ENCODE data around the gene PTPN6. TPM values are rescaled to one million over a fixed set of nuclear protein-coding genes. Genes with fewer than 3 reads are reported as not detected.

Gene PTPN6
- total and polyA plus RNA-seq, 10 of the 15 experiments (the other 5 are each of a cell fraction or from before 2014, with no cell fraction given) = 229 to 457 (median 370) TPM

- TF ChIP-seq USF2 (IDR thresholded peaks at IDR 0.05; ENCODE audit: borderline replicate concordance, low read depth, low read length) (peak; percentile 46; the same call in 1 of the 2 replicates), MTA2 (IDR thresholded peaks at IDR 0.05; ENCODE audit: low read depth) (no peak), PML (IDR thresholded peaks at IDR 0.05; ENCODE audit: low read length) (no peak), MTA3 (IDR thresholded peaks at IDR 0.05; ENCODE audit: borderline replicate concordance, low read length) (no peak), EP300 (IDR thresholded peaks at IDR 0.05; ENCODE audit: borderline replicate concordance in 1 of 2, control insufficient read depth in 1 of 2, low read depth in 2 of 2, low read length in 2 of 2) (0 out of 4 replicates have a peak, but pooled peaks of 1 of the 2 experiments have one; percentile 11), ATF7 (IDR thresholded peaks at IDR 0.05; ENCODE audit: low read depth) (no peak), EGR1 (IDR thresholded peaks at IDR 0.05; ENCODE audit: borderline replicate concordance in 1 of 2, low read depth in 2 of 2, low read length in 2 of 2) (no peak), ZBTB33 (IDR thresholded peaks at IDR 0.05) (no peak), ZNF274 (IDR thresholded peaks at IDR 0.05; ENCODE audit: insufficient read depth, insufficient read length) (no peak), E2F4 (IDR thresholded peaks at IDR 0.05; ENCODE audit: low read depth, low read length) (no peak), HSF1 (IDR thresholded peaks at IDR 0.05; ENCODE audit: low read depth, low read length) (no peak), RFX5 (IDR thresholded peaks at IDR 0.05; ENCODE audit: low read depth, low read length) (no peak), CHD2 (IDR thresholded peaks at IDR 0.05; ENCODE audit: borderline replicate concordance, low read depth, low read length) (no peak), TCF7 (IDR thresholded peaks at IDR 0.05; ENCODE audit: borderline replicate concordance) (no peak), RAD21 (IDR thresholded peaks at IDR 0.05; ENCODE audit: insufficient read depth, low read depth, low read length) (peak; percentile 88), SMARCA5 (IDR thresholded peaks at IDR 0.05) (peak; percentile 87; the same call in 1 of the 2 replicates)
- TF ChIP-seq, protein P1, sequence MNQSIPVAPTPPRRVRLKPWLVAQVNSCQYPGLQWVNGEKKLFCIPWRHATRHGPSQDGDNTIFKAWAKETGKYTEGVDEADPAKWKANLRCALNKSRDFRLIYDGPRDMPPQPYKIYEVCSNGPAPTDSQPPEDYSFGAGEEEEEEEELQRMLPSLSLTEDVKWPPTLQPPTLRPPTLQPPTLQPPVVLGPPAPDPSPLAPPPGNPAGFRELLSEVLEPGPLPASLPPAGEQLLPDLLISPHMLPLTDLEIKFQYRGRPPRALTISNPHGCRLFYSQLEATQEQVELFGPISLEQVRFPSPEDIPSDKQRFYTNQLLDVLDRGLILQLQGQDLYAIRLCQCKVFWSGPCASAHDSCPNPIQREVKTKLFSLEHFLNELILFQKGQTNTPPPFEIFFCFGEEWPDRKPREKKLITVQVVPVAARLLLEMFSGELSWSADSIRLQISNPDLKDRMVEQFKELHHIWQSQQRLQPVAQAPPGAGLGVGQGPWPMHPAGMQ (IDR thresholded peaks at IDR 0.05; ENCODE audit: borderline replicate concordance) = no peak
- TF ChIP-seq, protein P2, sequence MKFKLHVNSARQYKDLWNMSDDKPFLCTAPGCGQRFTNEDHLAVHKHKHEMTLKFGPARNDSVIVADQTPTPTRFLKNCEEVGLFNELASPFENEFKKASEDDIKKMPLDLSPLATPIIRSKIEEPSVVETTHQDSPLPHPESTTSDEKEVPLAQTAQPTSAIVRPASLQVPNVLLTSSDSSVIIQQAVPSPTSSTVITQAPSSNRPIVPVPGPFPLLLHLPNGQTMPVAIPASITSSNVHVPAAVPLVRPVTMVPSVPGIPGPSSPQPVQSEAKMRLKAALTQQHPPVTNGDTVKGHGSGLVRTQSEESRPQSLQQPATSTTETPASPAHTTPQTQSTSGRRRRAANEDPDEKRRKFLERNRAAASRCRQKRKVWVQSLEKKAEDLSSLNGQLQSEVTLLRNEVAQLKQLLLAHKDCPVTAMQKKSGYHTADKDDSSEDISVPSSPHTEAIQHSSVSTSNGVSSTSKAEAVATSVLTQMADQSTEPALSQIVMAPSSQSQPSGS (IDR thresholded peaks at IDR 0.05; ENCODE audit: low read length) = no peak
Measured at GRCh38 chr12:6965026-6965661, 14.0 kb downstream of the PTPN6 start (continued).

Measured in GM12878 (cell line).